ENCODE measurements around the gene HOXA3. TPM values are rescaled to one million over a fixed set of nuclear protein-coding genes. Genes with fewer than 3 reads are reported as not detected.
A peak's percentile ranks its signal among the peaks of the same experiment; 100 is the strongest.

HOXA3 gene
- total and polyA plus RNA-seq, 7 donors: 3.9 to 20.8 (median 10.3) TPM

DNA sequence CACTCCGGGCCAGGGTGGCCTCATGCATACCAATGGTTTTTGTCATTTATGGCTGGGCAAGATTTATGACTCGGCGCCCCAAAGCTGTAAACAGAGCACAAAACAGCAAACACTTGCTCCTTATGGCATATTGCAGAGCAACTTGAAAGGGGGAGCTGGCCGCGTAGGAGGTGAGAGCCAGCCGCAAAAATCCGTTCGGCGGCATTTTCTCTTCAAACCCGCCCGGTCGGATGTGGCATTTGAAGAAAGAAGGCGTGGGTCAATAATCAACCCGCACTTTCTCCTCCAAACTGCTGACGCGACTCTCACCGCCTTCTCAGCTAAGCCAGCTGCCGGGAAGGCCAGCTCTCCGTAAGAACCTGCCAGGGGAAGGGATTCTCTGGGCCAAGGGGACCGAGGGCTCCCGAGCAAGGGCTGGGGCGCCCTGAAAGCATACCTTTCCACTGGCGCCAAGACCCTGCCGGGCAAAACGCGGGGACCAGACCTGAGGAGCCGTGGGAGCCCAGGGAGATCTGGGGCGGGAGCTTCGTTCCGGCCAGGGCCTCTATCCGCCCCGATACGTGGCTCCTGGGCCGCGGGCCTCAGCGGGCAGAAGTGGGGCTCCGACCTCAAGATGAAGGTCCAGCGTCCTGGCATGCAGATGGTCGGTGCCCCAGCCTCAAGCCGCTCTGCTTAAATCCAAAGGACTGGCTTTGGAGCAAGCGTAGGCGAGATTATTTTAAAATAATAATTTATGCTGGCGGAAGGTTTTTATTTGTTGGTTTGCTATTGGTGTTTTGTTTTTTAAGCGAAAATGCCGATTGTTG, 37.0 kb downstream of the HOXA3 start:
- peak; percentile 75 for DNase-seq

DNA sequence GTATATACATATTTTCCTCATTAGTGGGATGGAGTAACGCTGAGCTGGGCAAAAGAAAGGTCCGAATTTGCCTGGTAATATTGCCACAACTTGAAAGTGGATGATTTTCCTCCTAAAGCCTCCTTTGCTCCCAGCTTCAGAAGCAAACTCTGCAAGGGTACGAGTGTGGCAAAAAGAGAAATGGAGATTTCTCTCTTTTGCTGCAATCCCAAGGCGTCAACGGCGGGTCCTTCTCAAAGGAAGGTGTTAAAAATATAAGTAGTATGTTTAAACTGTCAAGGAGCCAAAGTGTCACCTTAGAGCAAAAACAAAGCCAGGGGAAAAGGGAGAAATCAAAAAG, 37.5 kb downstream of the HOXA3 start:
- 11 to 45% methylated on average over 6 of the region's 6 CpGs for WGBS, 2 donors
- no peak for DNase-seq
- Histone ChIP-seq H3K4me3 (peak overlapping the region; percentile 41 to 60 (median 48)), H3K9me3 (no peaks in the 10 kb centered on the region), H3K27me3 (no peaks in the 10 kb centered on the region), H3K27ac (peak overlapping the region; percentile 93 to 99 (median 94)), H3K4me1 (peaks cover 0 to 91% (median 80%) of the 10 kb centered on the region in 4 donors), H3K36me3 (no peaks in the 10 kb centered on the region)
- intact Hi-C loops (cut with DNase I): no loop called here
- TF ChIP-seq POLR2A (IDR thresholded peaks at IDR 0.05) (no peak), POLR2AphosphoS5 (IDR thresholded peaks at IDR 0.05) (no peak), EP300 (IDR thresholded peaks at IDR 0.05) (no peak)
- TF ChIP-seq, protein P1, sequence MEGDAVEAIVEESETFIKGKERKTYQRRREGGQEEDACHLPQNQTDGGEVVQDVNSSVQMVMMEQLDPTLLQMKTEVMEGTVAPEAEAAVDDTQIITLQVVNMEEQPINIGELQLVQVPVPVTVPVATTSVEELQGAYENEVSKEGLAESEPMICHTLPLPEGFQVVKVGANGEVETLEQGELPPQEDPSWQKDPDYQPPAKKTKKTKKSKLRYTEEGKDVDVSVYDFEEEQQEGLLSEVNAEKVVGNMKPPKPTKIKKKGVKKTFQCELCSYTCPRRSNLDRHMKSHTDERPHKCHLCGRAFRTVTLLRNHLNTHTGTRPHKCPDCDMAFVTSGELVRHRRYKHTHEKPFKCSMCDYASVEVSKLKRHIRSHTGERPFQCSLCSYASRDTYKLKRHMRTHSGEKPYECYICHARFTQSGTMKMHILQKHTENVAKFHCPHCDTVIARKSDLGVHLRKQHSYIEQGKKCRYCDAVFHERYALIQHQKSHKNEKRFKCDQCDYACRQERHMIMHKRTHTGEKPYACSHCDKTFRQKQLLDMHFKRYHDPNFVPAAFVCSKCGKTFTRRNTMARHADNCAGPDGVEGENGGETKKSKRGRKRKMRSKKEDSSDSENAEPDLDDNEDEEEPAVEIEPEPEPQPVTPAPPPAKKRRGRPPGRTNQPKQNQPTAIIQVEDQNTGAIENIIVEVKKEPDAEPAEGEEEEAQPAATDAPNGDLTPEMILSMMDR (IDR thresholded peaks at IDR 0.05): no peak

More for the DNA sequence above, 37.0 kb downstream of the HOXA3 start:
- WGBS, 2 donors: 10 to 59% methylated on average over 45 of the region's 45 CpGs
- peak in 1 of 4 donors; percentile 15 for TF ChIP-seq EP300 (IDR thresholded peaks at IDR 0.05)
- TF ChIP-seq POLR2AphosphoS5 (IDR thresholded peaks at IDR 0.05): peak; percentile 32 to 78 (median 76)
- TF ChIP-seq POLR2A (IDR thresholded peaks at IDR 0.05): no peak
- TF ChIP-seq, protein P1 (IDR thresholded peaks at IDR 0.05): no peak
- Histone ChIP-seq H3K27me3 (no peaks in the 10 kb centered on the region), H3K27ac (peak overlapping the region; percentile 93 to 99 (median 94)), H3K4me3 (peak overlapping the region; percentile 41 to 60 (median 48)), H3K36me3 (no peaks in the 10 kb centered on the region), H3K9me3 (no peaks in the 10 kb centered on the region), H3K4me1 (peaks cover 0 to 91% (median 78%) of the 10 kb centered on the region in 4 donors)
- intact Hi-C loops (cut with DNase I): no loop called here

DNA sequence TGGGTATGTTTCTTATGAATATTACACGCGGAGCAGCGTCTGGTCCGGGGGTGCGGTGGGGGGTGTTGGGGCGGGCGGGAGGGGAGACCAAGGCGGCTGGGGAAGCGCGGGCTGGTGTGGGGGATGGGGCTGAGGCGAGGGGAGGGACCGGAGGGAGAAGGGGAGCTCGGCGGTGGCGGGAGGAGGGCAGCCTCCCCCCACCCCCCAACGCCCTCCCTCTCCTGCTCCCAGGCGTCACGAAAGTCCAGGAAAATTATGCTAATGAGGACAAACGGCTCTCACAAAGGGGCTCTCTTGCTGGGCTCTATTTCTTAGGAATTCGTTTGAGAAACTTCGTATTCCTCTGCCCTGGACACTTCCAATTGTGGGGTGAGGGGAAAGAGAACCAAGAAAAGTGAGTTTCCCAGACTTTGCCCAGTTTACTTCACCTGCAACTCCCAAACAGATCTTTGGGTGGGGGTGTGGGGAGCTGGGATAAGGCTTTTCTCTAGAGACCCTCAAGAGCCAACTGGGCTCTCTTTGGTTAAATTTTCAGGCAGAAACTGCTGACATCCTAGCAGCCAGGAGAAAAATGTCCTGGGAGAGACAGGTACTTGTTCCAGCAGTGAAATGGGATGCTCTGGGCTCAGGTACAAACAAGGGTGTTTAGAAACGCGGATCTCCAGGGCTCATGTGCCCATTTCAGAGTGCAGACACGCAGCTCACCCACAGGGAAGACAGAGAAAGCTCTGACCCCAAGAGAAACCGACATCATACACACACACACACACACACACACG, 38.2 kb downstream of the HOXA3 start:
- Histone ChIP-seq H3K4me1 (peaks cover 0 to 91% (median 84%) of the 10 kb centered on the region in 4 donors), H3K4me3 (peak overlapping the region; percentile 55 to 70 (median 66)), H3K27me3 (no peaks in the 10 kb centered on the region), H3K9me3 (no peaks in the 10 kb centered on the region), H3K27ac (peak overlapping the region; percentile 93 to 99 (median 94)), H3K36me3 (no peaks in the 10 kb centered on the region)
- TF ChIP-seq POLR2AphosphoS5 (IDR thresholded peaks at IDR 0.05) (peak in 2 of 4 donors; percentile 27 to 54), POLR2A (IDR thresholded peaks at IDR 0.05) (no peak)
- intact Hi-C loops (cut with DNase I): no loop called here
- DNase-seq: peak; percentile 89
- 11 to 48% methylated on average over 26 of the region's 26 CpGs for WGBS, 2 donors

DNA sequence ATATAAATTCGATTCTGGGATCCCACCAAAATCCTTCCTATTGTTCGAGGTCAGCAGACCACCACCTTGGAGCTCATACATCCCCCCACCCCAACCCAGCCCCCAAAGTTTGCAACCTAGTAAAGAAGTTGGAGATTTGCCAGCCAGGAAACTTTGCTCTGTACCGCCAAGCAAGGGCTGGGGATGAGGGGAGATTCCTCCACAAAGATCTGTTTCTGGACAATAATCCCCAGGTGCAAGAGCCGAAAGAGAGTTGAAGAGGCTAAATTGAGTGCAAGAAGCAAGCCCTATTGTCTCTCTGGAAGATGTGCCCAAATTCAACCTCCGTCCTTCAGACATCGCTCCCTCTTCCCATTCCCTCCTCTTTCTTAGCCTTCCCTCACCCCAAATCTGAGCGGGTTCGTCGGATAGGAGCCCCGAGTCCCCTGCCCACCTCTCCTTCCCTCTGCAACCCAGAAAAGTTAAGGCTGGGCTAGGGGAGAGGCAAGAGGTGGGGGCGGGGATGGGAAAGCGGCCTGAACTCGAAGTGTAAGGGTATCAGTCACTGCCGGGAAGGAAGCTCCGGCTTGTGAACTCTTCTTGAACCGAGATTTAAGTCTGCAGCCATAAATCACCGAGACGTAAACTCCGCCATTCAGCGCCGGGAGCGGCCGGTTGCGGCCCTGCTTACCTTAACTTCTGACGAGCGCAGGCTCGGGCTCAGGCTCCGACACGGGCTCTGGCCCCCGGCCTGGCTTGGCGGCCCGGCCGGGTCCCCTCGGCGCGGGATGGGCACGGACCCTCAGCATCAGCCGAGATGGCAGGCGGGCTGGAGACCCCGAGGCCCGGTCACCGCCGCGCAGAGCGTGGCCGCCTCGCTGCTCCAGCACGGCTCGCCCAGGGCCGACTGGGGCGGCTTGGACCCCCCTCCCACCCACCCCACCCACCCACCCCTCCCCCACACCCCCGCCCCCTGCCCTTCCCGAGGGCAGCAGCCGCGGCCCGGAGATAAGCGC, 39.1 kb downstream of the HOXA3 start:
- peak; percentile 90 for DNase-seq
- TF ChIP-seq POLR2A (IDR thresholded peaks at IDR 0.05) (peak; percentile 21 to 39), POLR2AphosphoS5 (IDR thresholded peaks at IDR 0.05) (peak; percentile 66 to 86 (median 81)), EP300 (IDR thresholded peaks at IDR 0.05) (peak in 3 of 4 donors; percentile 12 to 73 (median 66))
- TF ChIP-seq, protein P1 (IDR thresholded peaks at IDR 0.05): no peak
- WGBS, 2 donors: 8 to 44% methylated on average over 57 of the region's 57 CpGs
- Histone ChIP-seq H3K27me3 (no peaks in the 10 kb centered on the region), H3K4me1 (peaks cover 0 to 91% (median 82%) of the 10 kb centered on the region in 4 donors), H3K27ac (peak overlapping the region; percentile 93 to 99 (median 94)), H3K9me3 (no peaks in the 10 kb centered on the region), H3K4me3 (peak overlapping the region; percentile 55 to 70 (median 66)), H3K36me3 (no peaks in the 10 kb centered on the region)
- intact Hi-C loops (cut with DNase I): no loop called here
